GM12892 (cell line): ENCODE measurements around the gene RPS6KA2.

Experiments used
- DNase-seq: peaks from one replicate; pipeline ENCODE4 v3.0.0; 2011; ENCODE audit not compliant: insufficient read length
- FAIRE-seq: peaks from 2 replicates; lab custom pipeline; 2011; peaks lifted over from hg19 to GRCh38; lab: Jason Lieb, UNC
- POLR2A ChIP-seq: IDR thresholded peaks from 2 replicates; pipeline ENCODE4 v1.6.1; 2011; ENCODE audit warnings: low read depth, low read length, control low read depth
- POLR2AphosphoS5 ChIP-seq: IDR thresholded peaks from 2 replicates; pipeline ENCODE4 v1.6.1; 2011; ENCODE audit warnings: low read depth, low read length, control low read depth
- TAF1 ChIP-seq: IDR thresholded peaks from 2 replicates; pipeline ENCODE4 v1.6.1; 2011; ENCODE audit warnings: low read depth, mild to moderate bottlenecking, control low read depth, low read length, borderline replicate concordance

RPS6KA2 gene

DNA sequence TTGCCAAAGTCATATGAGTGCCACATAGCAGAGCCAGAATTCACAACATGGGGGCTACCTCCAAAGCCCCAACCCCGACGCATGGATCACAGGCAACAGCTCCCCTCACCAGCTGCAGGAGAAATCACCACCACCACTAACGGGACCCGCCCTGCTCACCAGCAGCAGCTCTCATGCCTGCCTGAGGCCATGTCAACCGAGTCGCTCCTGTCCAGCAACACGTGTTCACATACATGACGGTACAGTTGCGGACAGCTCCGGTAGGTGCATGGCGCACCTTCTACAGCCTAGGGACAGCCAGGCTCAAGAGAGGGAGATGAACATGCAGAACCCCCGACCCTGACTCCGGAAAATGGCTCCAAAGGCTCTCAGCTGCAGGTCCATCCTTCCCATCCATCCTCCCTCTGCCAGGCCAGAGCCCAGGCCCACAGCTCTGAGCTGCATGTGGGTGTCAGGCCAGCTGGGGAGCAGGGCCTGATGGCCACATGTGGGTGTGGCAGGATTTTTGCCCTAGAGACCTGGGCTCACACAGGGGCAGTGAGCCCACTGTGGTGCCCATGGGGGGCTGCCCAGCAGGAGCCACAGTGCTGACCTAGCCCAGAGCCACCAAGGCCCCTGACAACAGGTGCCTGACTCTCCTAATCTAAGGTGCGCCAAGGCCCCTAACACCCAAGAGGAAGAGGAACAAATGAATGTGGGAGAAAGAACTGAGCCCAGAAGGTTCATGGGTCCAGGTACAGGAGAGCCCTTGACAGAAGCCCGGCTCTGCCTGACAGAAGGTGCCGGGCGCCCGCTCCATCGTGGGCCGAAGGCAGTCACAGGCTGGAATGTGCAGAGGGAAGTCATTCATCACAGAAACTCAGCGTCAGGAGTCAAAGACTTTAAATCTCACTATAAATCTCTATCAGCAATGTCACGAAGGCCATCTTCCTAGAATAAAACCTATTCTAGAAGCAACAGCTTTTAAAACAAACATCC, 10.5 kb downstream of the RPS6KA2 start:
- DNase-seq: no peak
- FAIRE-seq: no peak
- no peak for TF ChIP-seq POLR2A
- no peak for TF ChIP-seq TAF1
- no peak for TF ChIP-seq POLR2AphosphoS5

DNA sequence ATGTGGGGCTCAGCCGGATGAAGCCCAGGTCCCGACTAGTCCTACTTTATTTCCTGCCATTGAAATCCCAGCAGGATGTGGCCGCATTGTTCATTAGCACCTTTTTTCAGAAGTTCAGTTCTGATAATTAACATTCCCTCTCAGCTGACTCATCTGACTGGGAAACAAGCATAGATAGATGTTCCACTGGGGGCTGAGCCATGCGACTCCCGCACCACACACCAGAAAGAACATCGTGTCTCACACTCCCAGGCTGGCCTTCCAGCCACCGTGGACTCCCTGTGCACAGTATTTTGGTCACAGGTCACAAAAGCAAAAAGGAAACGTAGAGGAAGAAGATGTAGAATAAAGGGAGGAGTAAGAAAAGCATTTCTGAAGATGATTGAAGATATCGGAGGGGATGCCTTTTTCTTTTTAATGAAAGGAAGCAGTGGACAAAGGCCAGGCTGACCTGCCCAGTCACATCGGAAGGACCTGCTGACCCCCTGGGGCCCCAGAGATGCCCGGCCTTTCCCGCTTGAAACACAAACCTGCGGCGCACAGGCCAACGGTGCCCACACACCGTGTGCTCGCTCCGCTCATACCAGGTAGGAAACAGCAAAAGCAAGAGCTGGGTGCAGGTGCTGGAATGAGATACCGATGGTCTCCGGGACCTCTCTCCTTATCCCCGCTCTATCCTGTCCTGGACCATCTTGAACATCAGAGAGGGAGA, 11.8 kb downstream of the RPS6KA2 start:
- DNase-seq (no peak), FAIRE-seq (no peak)
- TF ChIP-seq TAF1: no peak
- no peak for TF ChIP-seq POLR2AphosphoS5
- TF ChIP-seq POLR2A: no peak

- TF ChIP-seq TAF1 (no peak), POLR2A (no peak), POLR2AphosphoS5 (no peak)
- FAIRE-seq (no peak), DNase-seq (no peak)
Observed at GRCh38 chr6:166614589-166614988, 12.5 kb downstream of the RPS6KA2 start.

- no peak for DNase-seq
- TF ChIP-seq TAF1 (no peak), POLR2AphosphoS5 (no peak), POLR2A (no peak)
- FAIRE-seq: no peak
Observed at GRCh38 chr6:166614171-166614583, 12.9 kb downstream of the RPS6KA2 start.

GRCh38 chr6:166613027-166613426, 14.0 kb downstream of the RPS6KA2 start:
- TF ChIP-seq TAF1: no peak
- no peak for TF ChIP-seq POLR2A
- DNase-seq (no peak), FAIRE-seq (no peak)

DNA sequence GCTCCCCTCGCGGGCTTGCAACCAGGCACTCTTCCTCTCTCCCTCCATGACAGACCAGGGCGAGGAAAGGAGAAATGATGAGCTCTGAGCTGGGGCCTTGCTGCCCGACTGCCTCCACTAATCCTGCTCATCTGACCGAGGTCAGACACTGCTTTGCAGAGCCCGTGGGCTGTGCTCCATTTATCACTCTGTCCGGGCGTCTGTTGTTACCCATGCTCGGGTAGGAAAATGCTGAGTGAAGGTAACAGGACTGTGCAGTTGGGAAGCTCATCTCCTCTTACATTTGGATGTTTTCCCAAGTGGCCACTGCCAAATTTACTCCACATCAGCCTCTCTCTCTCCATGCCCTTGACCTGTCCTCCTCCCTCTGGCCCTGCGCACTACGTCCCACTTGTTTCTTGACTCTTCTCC, 14.6 kb downstream of the RPS6KA2 start:
- FAIRE-seq: no peak
- no peak for DNase-seq
- no peak for TF ChIP-seq TAF1
- no peak for TF ChIP-seq POLR2AphosphoS5
- no peak for TF ChIP-seq POLR2A

- DNase-seq (no peak), FAIRE-seq (no peak)
- no peak for TF ChIP-seq POLR2AphosphoS5
- TF ChIP-seq POLR2A: no peak
- TF ChIP-seq TAF1: no peak
Observed at GRCh38 chr6:166611631-166612030, 15.4 kb downstream of the RPS6KA2 start.

DNA sequence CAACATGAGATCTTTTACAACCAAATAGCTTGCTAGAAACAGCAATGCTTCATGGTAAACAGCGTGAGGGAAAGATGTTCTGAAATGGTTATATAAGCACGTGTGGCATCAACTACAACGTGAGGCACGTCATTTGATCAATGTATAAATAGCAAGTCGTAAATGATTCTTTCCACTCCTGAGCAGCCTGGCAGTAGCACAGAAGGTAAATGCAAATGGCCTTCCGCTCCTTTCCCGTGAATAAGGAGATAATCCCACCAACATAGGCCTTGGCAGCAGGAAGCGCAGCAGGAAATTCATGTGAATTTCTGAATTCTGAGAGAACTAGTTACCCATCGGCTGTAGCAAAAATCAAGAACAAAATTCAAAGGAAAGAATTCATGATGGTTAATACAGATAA, 17.0 kb downstream of the RPS6KA2 start:
- DNase-seq: no peak
- TF ChIP-seq POLR2AphosphoS5: no peak
- no peak for TF ChIP-seq POLR2A
- no peak for TF ChIP-seq TAF1
- FAIRE-seq: no peak

GRCh38 chr6:166608774-166609173, 18.3 kb downstream of the RPS6KA2 start:
- TF ChIP-seq POLR2A (no peak), POLR2AphosphoS5 (no peak)
- FAIRE-seq (no peak), DNase-seq (no peak)

GRCh38 chr6:166605752-166606151, 21.3 kb downstream of the RPS6KA2 start:
- no peak for TF ChIP-seq TAF1
- no peak for TF ChIP-seq POLR2A
- TF ChIP-seq POLR2AphosphoS5: no peak
- no peak for DNase-seq

GRCh38 chr6:166604911-166605310, 22.1 kb downstream of the RPS6KA2 start:
- no peak for TF ChIP-seq POLR2AphosphoS5
- no peak for TF ChIP-seq POLR2A
- no peak for TF ChIP-seq TAF1
- FAIRE-seq: no peak
- DNase-seq: no peak

More at GRCh38 chr6:166605752-166606151, 21.3 kb downstream of the RPS6KA2 start:
- FAIRE-seq: no peak

- no peak for TF ChIP-seq POLR2A
- no peak for TF ChIP-seq TAF1
- TF ChIP-seq POLR2AphosphoS5: no peak
- FAIRE-seq (no peak), DNase-seq (no peak)
Observed at GRCh38 chr6:166604328-166604727, 22.7 kb downstream of the RPS6KA2 start.
